NCI-H226 (cell line): ENCODE results near the gene RFX2.
"Not testable (repeated sequence)": the region's sequence is repeated elsewhere in the genome, so short reads cannot be mapped to it uniquely, and the experiment has no call there.

Experiments
- DNase-seq: peaks from one replicate; pipeline ENCODE4 v3.0.0-alpha.2; 2015

The RFX2 gene

GRCh38 chr19:5966941-5967340 is 143.4 kb downstream of the RFX2 start:
- no peak for DNase-seq

GRCh38 chr19:5966215-5966614 is 144.1 kb downstream of the RFX2 start:
- DNase-seq, result no peak

DNA sequence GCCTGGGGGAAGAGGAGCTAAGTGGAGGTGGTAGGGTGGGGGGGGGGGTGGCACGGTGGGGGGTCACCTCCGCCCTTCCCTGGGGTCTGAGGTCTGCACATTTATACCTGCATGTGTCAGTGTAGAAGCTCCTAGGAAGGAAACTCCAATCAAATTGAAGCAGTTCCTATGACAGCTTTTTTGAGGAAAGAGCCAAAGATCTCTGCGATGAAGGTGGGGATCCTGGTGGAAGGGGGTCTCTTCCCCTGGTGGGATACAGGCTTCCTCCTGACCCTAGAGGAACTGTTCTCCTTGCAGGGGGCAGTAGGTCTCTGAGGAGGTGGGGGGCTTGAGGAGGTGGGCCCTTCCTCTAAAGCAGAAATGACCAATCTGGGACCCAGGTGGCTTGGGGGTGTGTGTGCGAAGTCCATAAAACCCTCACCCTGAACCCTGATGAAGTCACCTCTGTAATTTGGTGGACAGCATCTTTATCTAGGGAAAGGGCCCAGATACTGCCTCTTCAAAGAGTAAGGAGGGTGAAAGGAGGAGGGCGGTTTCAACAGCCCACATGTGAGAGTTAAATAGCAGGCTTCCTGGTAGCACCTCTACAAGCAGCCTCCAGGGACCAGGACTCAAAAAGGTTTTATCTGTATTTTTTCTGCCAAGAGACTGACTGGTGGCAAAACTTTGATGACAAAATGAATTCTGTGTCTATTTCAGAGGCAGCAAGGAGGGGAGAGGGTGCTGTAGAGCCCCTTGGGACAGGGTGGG is 145.3 kb downstream of the RFX2 start:
- DNase-seq, result no peak

DNA sequence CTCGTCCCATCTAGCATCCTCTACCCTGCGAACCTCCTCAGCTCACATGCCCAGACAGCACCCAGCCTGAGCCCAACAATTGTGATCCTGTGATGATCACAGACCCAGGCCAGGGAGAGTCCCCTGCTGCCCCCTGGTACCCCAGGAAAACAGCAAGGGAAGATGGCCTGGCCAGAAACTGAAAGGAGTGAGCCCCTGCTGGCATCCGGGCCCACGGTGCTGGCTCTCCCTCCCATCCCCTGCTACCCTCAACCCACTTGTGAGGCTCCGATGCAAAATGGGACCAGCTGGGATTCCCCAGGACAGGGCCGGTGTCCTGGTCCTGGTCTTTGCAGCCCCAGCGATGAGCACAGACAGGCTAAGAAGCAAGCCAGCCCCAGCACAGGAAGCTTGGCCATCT is 146.4 kb downstream of the RFX2 start:
- DNase-seq, result no peak

GRCh38 chr19:5963259-5963658 is 147.0 kb downstream of the RFX2 start:
- DNase-seq, result not testable (repeated sequence)

- DNase-seq, result no peak
Observed at GRCh38 chr19:5961969-5962945, 148.0 kb downstream of the RFX2 start.

- DNase-seq, result not testable (repeated sequence)
Observed at GRCh38 chr19:5961641-5961968, 148.7 kb downstream of the RFX2 start.

GRCh38 chr19:5960005-5961001 is 150.0 kb downstream of the RFX2 start:
- no peak for DNase-seq

- no peak for DNase-seq
Observed at GRCh38 chr19:5959260-5960004, 150.9 kb downstream of the RFX2 start.

DNA sequence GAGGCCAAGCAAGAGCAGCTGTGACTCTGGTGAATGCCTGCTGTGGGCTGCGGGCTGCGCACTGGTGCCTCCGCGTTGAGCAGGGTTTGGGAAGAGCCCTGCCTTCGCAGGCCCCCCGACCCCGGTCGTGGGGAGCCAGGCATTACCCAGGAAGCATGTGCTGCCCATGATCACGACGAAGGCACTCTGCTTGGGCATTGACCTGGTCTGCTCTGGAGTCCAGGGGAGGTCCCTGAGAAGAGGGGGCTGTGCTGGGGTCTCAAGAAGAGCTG is 151.5 kb downstream of the RFX2 start:
- DNase-seq, result no peak

DNA sequence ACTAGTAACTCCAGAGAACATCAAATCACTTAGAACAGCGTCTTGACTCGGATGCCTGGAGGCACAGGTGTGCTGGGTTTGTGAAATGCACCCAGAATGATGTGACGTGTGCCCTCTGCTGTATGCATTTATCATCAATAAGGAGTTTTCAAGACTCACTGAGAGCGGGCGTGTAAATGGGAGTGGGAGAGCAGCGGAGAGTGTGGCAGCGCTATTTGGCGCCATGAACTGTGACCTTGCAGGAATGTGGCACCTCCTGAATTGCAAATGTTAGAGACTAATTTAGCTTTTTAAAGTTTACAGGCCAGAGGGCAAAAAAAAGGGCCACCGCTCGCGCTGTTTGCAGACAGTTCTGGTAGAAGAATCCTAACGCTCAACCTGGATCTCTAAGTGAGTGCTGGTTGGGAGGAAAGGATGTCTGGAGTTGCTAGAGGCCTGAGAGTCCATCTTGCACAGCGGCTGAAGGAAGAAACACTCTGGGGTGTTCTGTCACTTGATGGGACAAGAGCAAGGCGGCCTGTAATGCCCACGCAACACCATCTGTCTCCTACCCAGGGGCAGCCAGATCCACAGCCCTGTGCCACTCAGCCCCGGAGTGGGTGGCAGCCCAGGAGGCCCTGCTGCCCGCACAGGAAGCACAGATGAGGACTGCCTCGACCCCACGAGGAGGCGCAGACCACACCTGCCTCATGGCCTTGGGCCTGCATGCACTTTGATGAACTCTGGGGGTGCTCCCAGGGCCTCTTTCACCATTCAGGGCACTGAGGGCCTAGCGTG is 152.0 kb downstream of the RFX2 start:
- no peak for DNase-seq

DNA sequence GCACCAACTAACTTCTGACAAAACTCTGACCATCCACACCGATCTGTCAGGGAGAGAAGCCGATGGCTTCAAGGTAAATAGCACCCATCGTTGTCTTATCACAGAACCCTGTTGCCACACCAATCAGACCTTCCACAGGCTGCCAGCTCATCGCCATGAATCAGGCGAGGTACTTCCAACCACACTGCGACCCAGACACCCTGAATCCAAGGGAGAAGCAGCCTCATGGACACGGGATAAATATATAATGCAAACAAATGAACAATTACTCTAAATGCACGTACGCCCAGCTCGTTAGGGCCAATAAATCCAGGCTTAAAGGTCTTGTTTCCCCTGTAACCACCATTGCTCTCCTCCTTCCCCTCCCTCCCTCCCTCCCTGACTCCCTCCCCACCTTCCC is 153.1 kb downstream of the RFX2 start:
- peak; percentile 63 for DNase-seq

GRCh38 chr19:5956728-5957127 is 153.6 kb downstream of the RFX2 start:
- DNase-seq, result no peak

DNA sequence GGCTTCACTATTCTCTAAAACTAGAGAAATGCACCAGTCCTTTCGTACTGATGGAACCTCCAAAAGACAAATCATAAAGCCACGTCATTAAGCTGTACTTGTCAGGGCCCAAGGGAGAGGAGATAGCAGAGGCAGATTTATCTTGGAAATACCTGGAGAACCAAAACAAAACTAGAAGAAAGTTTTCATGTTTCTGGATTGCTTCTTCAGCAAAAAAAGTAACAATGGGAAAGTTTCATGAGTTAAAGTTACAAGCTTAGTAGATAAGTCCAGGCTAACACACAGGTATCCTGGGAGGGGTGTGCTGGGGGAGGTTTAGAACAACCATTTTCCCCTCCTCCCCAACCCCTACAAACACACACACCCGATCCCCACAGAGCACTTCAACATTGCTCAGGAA is 154.0 kb downstream of the RFX2 start:
- DNase-seq, result no peak

DNA sequence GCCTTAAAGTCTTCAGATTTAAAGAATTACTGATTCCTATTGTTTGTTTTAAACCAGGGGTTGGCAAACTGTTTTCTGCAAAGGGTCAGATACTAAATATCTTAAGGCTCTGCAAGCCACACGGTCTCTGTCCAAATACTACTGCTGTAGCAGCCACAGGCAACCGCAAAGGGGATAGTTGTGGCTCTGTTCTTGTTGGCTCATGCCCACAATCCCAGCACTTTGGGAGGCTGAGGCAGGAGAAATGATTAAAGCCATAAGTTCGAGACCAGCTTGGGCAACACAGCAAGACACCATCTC is 154.7 kb downstream of the RFX2 start:
- DNase-seq, result no peak

- DNase-seq, result no peak
Observed at GRCh38 chr19:5954293-5954692, 156.0 kb downstream of the RFX2 start.

DNA sequence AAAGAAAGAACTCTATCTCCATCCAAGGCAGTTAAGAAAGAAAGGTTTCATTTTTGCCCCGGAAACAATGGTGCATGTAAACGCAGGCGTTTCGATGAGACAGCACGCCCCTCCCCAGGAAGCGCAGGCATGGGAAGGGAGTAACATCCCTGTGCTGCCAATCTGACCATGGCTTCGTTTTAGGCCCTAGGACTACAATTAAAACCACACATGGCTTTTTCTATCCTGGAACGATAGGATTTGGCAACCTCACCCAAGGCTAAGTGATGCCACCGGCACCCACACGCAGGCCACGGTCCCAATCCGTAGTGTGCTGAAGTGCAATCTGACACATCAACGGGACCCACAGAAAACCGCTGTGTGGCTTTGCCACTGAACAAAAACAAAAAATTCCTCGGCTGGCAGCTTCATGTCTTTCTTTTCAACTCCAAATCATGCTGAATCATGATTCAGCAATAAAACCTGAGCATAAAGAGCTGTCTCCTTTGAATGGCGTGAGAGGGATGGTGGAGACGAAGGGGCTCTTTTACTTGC is 156.6 kb downstream of the RFX2 start:
- no peak for DNase-seq

- DNase-seq, result no peak
Observed at GRCh38 chr19:5953030-5953589, 157.2 kb downstream of the RFX2 start.

- DNase-seq, result no peak
Observed at GRCh38 chr19:5952193-5953029, 157.9 kb downstream of the RFX2 start.

GRCh38 chr19:5951338-5951861 is 158.9 kb downstream of the RFX2 start:
- no peak for DNase-seq
